Sigmoid colon (tissue), 7 donors: ENCODE measurements around the gene SH3RF2. TPM values are rescaled to one million over a fixed set of nuclear protein-coding genes. Genes with fewer than 3 reads are reported as not detected.
"Not testable (repeated sequence)": the region's sequence is repeated elsewhere in the genome, so short reads cannot be mapped to it uniquely, and the experiment has no call there.

Experiments
- DNase-seq: peaks from one replicate; pipeline ENCODE4 v3.0.0-alpha.2; 2019
- H3K27ac ChIP-seq, 4 donors: fragments of 200-600 bp; sonication (generic); one replicate each; pipeline ENCODE4 v1.5.1; 2016 to 2019; ENCODE audit warnings: mild to moderate bottlenecking in 1 of 4
- H3K27me3 ChIP-seq, 3 donors: fragments of 200-600 bp; sonication (generic); one replicate each; pipeline ENCODE4 v1.5.1; 2019; ENCODE audit warnings: mild to moderate bottlenecking in 1 of 3
- H3K36me3 ChIP-seq, 4 donors: fragments of 200-600 bp; sonication (generic); one replicate each; pipeline ENCODE4 v1.5.1; 2016 to 2019
- H3K4me1 ChIP-seq, 4 donors: fragments of 200-600 bp; sonication (generic); one replicate each; pipeline ENCODE4 v1.5.1; 2017 to 2019
- H3K4me3 ChIP-seq, 4 donors: fragments of 200-600 bp; sonication (generic); one replicate each; pipeline ENCODE4 v1.5.1; 2017 to 2019; ENCODE audit warnings: mild to moderate bottlenecking in 2 of 4, moderate library complexity in 1 of 4
- H3K9me3 ChIP-seq, 4 donors: fragments of 200-600 bp in 3 of 4; sonication (generic) in 3 of 4; one replicate each; pipeline versions ENCODE4 v1.5.1 to v1.6.1; 2013 to 2019
- EP300 ChIP-seq, 4 donors: sonication (generic); formaldehyde crosslinking; IDR thresholded peaks; one replicate each; pipeline ENCODE4 v1.6.1; 2017; ENCODE audit warnings: antibody characterized with exemption in 4 of 4
- POLR2A ChIP-seq, 2 donors: fragments of 450-650 bp; IDR thresholded peaks; one replicate each; pipeline ENCODE4 v1.6.1; 2016; ENCODE audit warnings: antibody characterized with exemption in 2 of 2, mild to moderate bottlenecking in 2 of 2, moderate library complexity in 2 of 2
- POLR2AphosphoS5 ChIP-seq, 4 donors: sonication (generic); formaldehyde crosslinking; IDR thresholded peaks; one replicate each; pipeline ENCODE4 v1.6.1; 2017; ENCODE audit warnings: antibody characterized with exemption in 4 of 4
- WGBS, 2 donors: extraction: QIAGEN DNeasy Blood & Tissue Kit; methylation state at CpG; one replicate each; pipeline ENCODE4 v1.1.7; 2013; 5-methylcytosine and 5-hydroxymethylcytosine counted together
- intact Hi-C: fragments of 100-400 bp; cut with DNase I; formaldehyde crosslinking; loops from one replicate; pipeline ENCODE4 v1.15.1; 2023
- polyA plus RNA-seq, 3 donors: library from polyadenylated mRNA; stranded (reverse); fragments of 200-250 nt; gene quantifications; one replicate each; pipeline ENCODE4 v1.2.3, GENCODE V29; 2013
- total RNA-seq, 4 donors: library from RNA; depleted of rRNA; stranded (reverse); fragments of >200 nt; gene quantifications; one replicate each; pipeline ENCODE4 v1.1.0, GENCODE V29; 2016
- TF ChIP-seq, protein P1 (sequence below), 4 experiments: fragments of 450-650 bp in 3 of 4; fragments of 200-600 bp in 1 of 4; IDR thresholded peaks; one replicate each; pipeline ENCODE4 v1.5.1; 2016 to 2019; ENCODE audit warnings: antibody characterized with exemption in 4 of 4, mild to moderate bottlenecking in 3 of 4, moderate library complexity in 2 of 4
- donor health status: healthy with polysubstance abuse.
- donor health status: Bipolar disorder and iron deficiency.
- donor health status: healthy.

SH3RF2 gene
- total and polyA plus RNA-seq, 7 donors = 0.28 to 37.9 (median 1.4) TPM

DNA sequence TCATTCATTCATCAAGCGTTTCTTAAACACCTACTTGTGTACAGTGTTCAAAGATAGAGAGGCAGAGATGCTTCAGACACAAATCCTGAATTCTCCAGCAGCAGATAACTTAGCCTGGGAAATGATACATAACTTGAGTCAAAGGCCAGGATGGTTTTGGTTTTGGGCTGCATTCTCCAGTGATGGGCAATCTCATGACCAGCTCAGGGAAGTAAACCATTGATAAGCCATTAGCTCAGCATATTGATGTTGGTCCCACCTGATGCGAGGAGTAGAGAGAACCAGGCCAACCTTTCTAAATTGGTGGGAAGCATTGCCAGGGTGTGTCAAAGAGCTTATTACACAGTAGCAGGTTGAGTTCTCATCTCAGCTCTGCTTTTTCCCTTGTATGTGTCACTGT is 53.0 kb downstream of the SH3RF2 start:
- H3K27me3 ChIP-seq = no peaks in the 10 kb centered on the region
- DNase-seq = no peak
- TF ChIP-seq POLR2A (IDR thresholded peaks at IDR 0.05) = no peak
- TF ChIP-seq, protein P1, sequence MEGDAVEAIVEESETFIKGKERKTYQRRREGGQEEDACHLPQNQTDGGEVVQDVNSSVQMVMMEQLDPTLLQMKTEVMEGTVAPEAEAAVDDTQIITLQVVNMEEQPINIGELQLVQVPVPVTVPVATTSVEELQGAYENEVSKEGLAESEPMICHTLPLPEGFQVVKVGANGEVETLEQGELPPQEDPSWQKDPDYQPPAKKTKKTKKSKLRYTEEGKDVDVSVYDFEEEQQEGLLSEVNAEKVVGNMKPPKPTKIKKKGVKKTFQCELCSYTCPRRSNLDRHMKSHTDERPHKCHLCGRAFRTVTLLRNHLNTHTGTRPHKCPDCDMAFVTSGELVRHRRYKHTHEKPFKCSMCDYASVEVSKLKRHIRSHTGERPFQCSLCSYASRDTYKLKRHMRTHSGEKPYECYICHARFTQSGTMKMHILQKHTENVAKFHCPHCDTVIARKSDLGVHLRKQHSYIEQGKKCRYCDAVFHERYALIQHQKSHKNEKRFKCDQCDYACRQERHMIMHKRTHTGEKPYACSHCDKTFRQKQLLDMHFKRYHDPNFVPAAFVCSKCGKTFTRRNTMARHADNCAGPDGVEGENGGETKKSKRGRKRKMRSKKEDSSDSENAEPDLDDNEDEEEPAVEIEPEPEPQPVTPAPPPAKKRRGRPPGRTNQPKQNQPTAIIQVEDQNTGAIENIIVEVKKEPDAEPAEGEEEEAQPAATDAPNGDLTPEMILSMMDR (IDR thresholded peaks at IDR 0.05) = no peak
- no peak for TF ChIP-seq EP300 (IDR thresholded peaks at IDR 0.05)
- TF ChIP-seq POLR2AphosphoS5 (IDR thresholded peaks at IDR 0.05) = no peak
- H3K36me3 ChIP-seq = no peaks in the 10 kb centered on the region
- intact Hi-C loops = no loop called here
- H3K4me1 ChIP-seq = no peaks in the 10 kb centered on the region
- WGBS, 2 donors = 86 to 91% methylated on average over 2 of the region's 2 CpGs
- H3K9me3 ChIP-seq = peaks cover 0 to 6% (median 0%) of the 10 kb centered on the region in 4 donors
- no peak overlapping the region for H3K4me3 ChIP-seq
- no peak overlapping the region for H3K27ac ChIP-seq

DNA sequence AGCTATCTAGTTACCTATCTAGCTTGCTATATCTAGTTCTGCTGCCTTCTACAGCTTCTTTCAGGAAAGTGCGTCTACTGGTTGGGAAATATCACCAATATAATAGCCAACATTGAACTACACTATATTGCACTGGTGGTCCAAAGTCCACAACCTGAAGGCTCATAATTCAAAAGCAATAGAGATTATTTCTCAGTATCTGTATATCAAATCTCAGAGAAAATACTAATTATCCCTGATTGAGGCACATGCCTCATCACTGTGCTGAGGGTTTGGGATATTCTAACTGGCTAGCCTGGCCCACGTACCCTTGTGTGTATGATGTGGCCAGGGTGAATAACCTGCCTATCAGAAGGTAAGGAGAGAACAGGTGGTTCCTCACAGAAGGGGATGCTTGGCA is 53.8 kb downstream of the SH3RF2 start:
- Histone ChIP-seq H3K36me3 (no peaks in the 10 kb centered on the region), H3K27ac (no peak overlapping the region), H3K9me3 (peaks cover 0 to 2% (median 0%) of the 10 kb centered on the region in 4 donors), H3K4me1 (no peaks in the 10 kb centered on the region), H3K27me3 (no peaks in the 10 kb centered on the region), H3K4me3 (no peak overlapping the region)
- WGBS, 2 donors = 17 to 78% methylated on average over 2 of the region's 2 CpGs
- intact Hi-C loops = no loop called here
- no peak for TF ChIP-seq POLR2AphosphoS5 (IDR thresholded peaks at IDR 0.05)
- TF ChIP-seq EP300 (IDR thresholded peaks at IDR 0.05) = no peak
- TF ChIP-seq POLR2A (IDR thresholded peaks at IDR 0.05) = no peak
- TF ChIP-seq, protein P1 (IDR thresholded peaks at IDR 0.05) = no peak
- no peak for DNase-seq

GRCh38 chr5:145991044-145991575 is 54.7 kb downstream of the SH3RF2 start:
- no peak for DNase-seq

DNA sequence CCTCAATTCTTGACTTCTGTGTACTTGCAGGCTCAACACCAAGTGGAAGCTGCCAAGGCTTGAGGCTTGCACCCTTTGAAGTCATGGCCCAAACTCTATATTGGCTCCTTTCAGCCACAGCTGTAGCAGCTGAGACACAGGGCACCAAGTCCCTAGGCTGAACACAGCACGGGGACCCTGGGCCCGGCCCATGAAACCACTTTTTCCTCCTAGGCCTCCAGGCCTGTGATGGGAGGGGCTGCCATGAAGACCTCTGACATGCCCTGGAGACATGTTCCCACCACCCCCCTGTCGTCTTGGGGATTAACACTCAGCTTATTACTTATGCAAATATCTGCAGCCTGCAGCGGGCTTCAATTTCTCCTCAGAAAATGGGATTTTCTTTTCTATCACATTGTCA is 57.2 kb downstream of the SH3RF2 start:
- DNase-seq, H3K9me3 ChIP-seq, intact Hi-C loops, H3K4me3 ChIP-seq, H3K27ac ChIP-seq, H3K36me3 ChIP-seq, H3K4me1 ChIP-seq, H3K27me3 ChIP-seq: not testable (repeated sequence)
- 92 to 97% methylated on average over 4 of the region's 4 CpGs for WGBS, 2 donors

More at GRCh38 chr5:145991044-145991575, 54.7 kb downstream of the SH3RF2 start:
- no peak overlapping the region for H3K4me3 ChIP-seq
- intact Hi-C loops = no loop called here
- no peaks in the 10 kb centered on the region for H3K27me3 ChIP-seq
- H3K4me1 ChIP-seq = no peaks in the 10 kb centered on the region
- H3K36me3 ChIP-seq = no peaks in the 10 kb centered on the region
- WGBS, 2 donors = 31 to 64% methylated on average over 3 of the region's 3 CpGs
- no peak overlapping the region for H3K27ac ChIP-seq
- peaks cover 0 to 2% (median 0%) of the 10 kb centered on the region in 4 donors for H3K9me3 ChIP-seq
- no peak for TF ChIP-seq EP300 (IDR thresholded peaks at IDR 0.05)
- TF ChIP-seq POLR2A (IDR thresholded peaks at IDR 0.05) = no peak
- TF ChIP-seq, protein P1 (IDR thresholded peaks at IDR 0.05) = no peak
- TF ChIP-seq POLR2AphosphoS5 (IDR thresholded peaks at IDR 0.05) = no peak

GRCh38 chr5:145996135-145996534 is 59.8 kb downstream of the SH3RF2 start:
- DNase-seq = no peak
- Histone ChIP-seq H3K4me1 (no peaks in the 10 kb centered on the region), H3K27me3 (no peaks in the 10 kb centered on the region), H3K9me3 (peaks cover 0 to 2% (median 0%) of the 10 kb centered on the region in 4 donors), H3K36me3 (no peaks in the 10 kb centered on the region), H3K27ac (no peak overlapping the region), H3K4me3 (no peak overlapping the region)
- intact Hi-C loops = no loop called here
- TF ChIP-seq EP300 (IDR thresholded peaks at IDR 0.05) = no peak
- no peak for TF ChIP-seq POLR2AphosphoS5 (IDR thresholded peaks at IDR 0.05)
- TF ChIP-seq, protein P1 (IDR thresholded peaks at IDR 0.05) = no peak
- TF ChIP-seq POLR2A (IDR thresholded peaks at IDR 0.05) = no peak
- 54 to 67% methylated on average over 6 of the region's 6 CpGs for WGBS, 2 donors
